Uterus (tissue), 4 donors: ENCODE results near the gene GATA2. TPM values are rescaled to one million over a fixed set of nuclear protein-coding genes. Genes with fewer than 3 reads are reported as not detected.

Source experiments
- DNase-seq, 2 donors: peaks; one replicate each; pipeline ENCODE4 v3.0.0-alpha.2; 2019 to 2020
- H3K27ac ChIP-seq, 2 donors: fragments of 200-600 bp; sonication (generic); 1 replicate in 1 of 2; 2 replicates in 1 of 2; pipeline ENCODE4 v1.5.1; 2016 to 2018
- H3K27me3 ChIP-seq, 2 donors: fragments of 200-600 bp; sonication (generic); one replicate each; pipeline ENCODE4 v1.5.1; 2018 to 2019; ENCODE audit warnings: control low read depth in 1 of 2
- H3K36me3 ChIP-seq, 2 donors: fragments of 200-600 bp; sonication (generic); one replicate each; pipeline ENCODE4 v1.5.1; 2019; ENCODE audit warnings: control low read depth in 1 of 2
- H3K4me1 ChIP-seq, 2 donors: fragments of 200-600 bp; sonication (generic); one replicate each; pipeline ENCODE4 v1.5.1; 2018 to 2019; ENCODE audit warnings: control low read depth in 1 of 2
- H3K4me3 ChIP-seq, 2 donors: fragments of 200-600 bp; sonication (generic); 1 replicate in 1 of 2; 2 replicates in 1 of 2; pipeline ENCODE4 v1.5.1; 2018 to 2019; ENCODE audit warnings: mild to moderate bottlenecking in 1 of 2
- H3K9me3 ChIP-seq, 2 donors: fragments of 200-600 bp; sonication (generic); one replicate each; pipeline ENCODE4 v1.5.1; 2019; ENCODE audit warnings: control low read depth in 1 of 2
- CTCF ChIP-seq, 4 experiments: fragments of 200-600 bp in 2 of 4; fragments of 450-650 bp in 2 of 4; sonication (generic) in 2 of 4; IDR thresholded peaks; one replicate each; pipeline ENCODE4 v1.5.1; 2016 to 2019; ENCODE audit warnings: antibody characterized with exemption in 4 of 4, mild to moderate bottlenecking in 2 of 4, moderate library complexity in 1 of 4
- POLR2A ChIP-seq, 2 donors: fragments of 450-650 bp; IDR thresholded peaks; one replicate each; pipeline ENCODE4 v1.6.1; 2016; ENCODE audit warnings: antibody characterized with exemption in 2 of 2, mild to moderate bottlenecking in 1 of 2, moderate library complexity in 1 of 2
- intact Hi-C: fragments of 100-400 bp; cut with DNase I; formaldehyde crosslinking; loops from one replicate; pipeline ENCODE4 v1.15.1; 2023; ENCODE audit warnings: low total_unique reads
- total RNA-seq, 4 donors: library from RNA; depleted of rRNA in 3 of 4; stranded (reverse); fragments of >200 nt in 3 of 4; gene quantifications; one replicate each; pipeline versions ENCODE4 v1.1.0 to v1.2.4, GENCODE V29; 2014 to 2023
- donor health status: DM: yes; HTN: yes; CAD: no.

GATA2 gene
- total RNA-seq, 4 donors from 2014 or later: 30.9 to 171 (median 52.5) TPM

GRCh38 chr3:128443771-128444170 lies 49.2 kb downstream of the GATA2 start:
- TF ChIP-seq CTCF (IDR thresholded peaks at IDR 0.05): no peak
- TF ChIP-seq POLR2A (IDR thresholded peaks at IDR 0.05): no peak
- no peaks in the 10 kb centered on the region for H3K27me3 ChIP-seq
- intact Hi-C loops: no loop called here
- H3K36me3 ChIP-seq: no peaks in the 10 kb centered on the region
- H3K4me3 ChIP-seq: no peak overlapping the region
- H3K27ac ChIP-seq: no peak overlapping the region
- H3K9me3 ChIP-seq: no peaks in the 10 kb centered on the region
- DNase-seq: no peak
- H3K4me1 ChIP-seq: no peaks in the 10 kb centered on the region

- Histone ChIP-seq H3K27me3 (no peaks in the 10 kb centered on the region), H3K4me3 (no peak overlapping the region), H3K9me3 (no peaks in the 10 kb centered on the region), H3K4me1 (no peaks in the 10 kb centered on the region), H3K36me3 (no peaks in the 10 kb centered on the region), H3K27ac (no peak overlapping the region)
- DNase-seq: no peak
- TF ChIP-seq POLR2A (IDR thresholded peaks at IDR 0.05) (no peak), CTCF (IDR thresholded peaks at IDR 0.05) (no peak)
- intact Hi-C loops: no loop called here
Measured at GRCh38 chr3:128442949-128443348, 50.1 kb downstream of the GATA2 start.

GRCh38 chr3:128442070-128442469 lies 50.9 kb downstream of the GATA2 start:
- Histone ChIP-seq H3K4me1 (no peaks in the 10 kb centered on the region), H3K4me3 (no peak overlapping the region), H3K36me3 (no peaks in the 10 kb centered on the region), H3K27ac (no peak overlapping the region), H3K27me3 (no peaks in the 10 kb centered on the region), H3K9me3 (no peaks in the 10 kb centered on the region)
- TF ChIP-seq CTCF (IDR thresholded peaks at IDR 0.05): no peak
- no peak for TF ChIP-seq POLR2A (IDR thresholded peaks at IDR 0.05)
- intact Hi-C loops: no loop called here
- no peak for DNase-seq

GRCh38 chr3:128439226-128439625 lies 53.8 kb downstream of the GATA2 start:
- H3K4me1 ChIP-seq: no peaks in the 10 kb centered on the region
- TF ChIP-seq POLR2A (IDR thresholded peaks at IDR 0.05) (no peak), CTCF (IDR thresholded peaks at IDR 0.05) (no peak)
- no peak overlapping the region for H3K27ac ChIP-seq
- H3K27me3 ChIP-seq: no peaks in the 10 kb centered on the region
- H3K4me3 ChIP-seq: no peak overlapping the region
- DNase-seq: no peak
- no peaks in the 10 kb centered on the region for H3K36me3 ChIP-seq
- no peaks in the 10 kb centered on the region for H3K9me3 ChIP-seq
- intact Hi-C loops: no loop called here

- no peak overlapping the region for H3K27ac ChIP-seq
- intact Hi-C loops: no loop called here
- no peak overlapping the region for H3K4me3 ChIP-seq
- H3K9me3 ChIP-seq: no peaks in the 10 kb centered on the region
- DNase-seq: no peak
- no peaks in the 10 kb centered on the region for H3K27me3 ChIP-seq
- TF ChIP-seq CTCF (IDR thresholded peaks at IDR 0.05): no peak
- TF ChIP-seq POLR2A (IDR thresholded peaks at IDR 0.05): no peak
- no peaks in the 10 kb centered on the region for H3K36me3 ChIP-seq
- H3K4me1 ChIP-seq: no peaks in the 10 kb centered on the region
Measured at GRCh38 chr3:128438488-128439072, 54.4 kb downstream of the GATA2 start.
